T-cell (primary cell): ENCODE data around the gene FHOD3. TPM values are rescaled to one million over a fixed set of nuclear protein-coding genes. Genes with fewer than 3 reads are reported as not detected.

Experiments
- ATAC-seq, 4 experiments: fragments of 200-7000 bp in 3 of 4; fragments of 150-1000 bp in 1 of 4; cut with Tn5 transposase; replicated peaks in 1 of 4; 1 replicate in 3 of 4; 2 replicates in 1 of 4; pipeline ENCODE4 v1.10.0; 2021; ENCODE audit warnings: moderate library complexity in 3 of 4, mild to moderate bottlenecking in 2 of 4, moderate number of reproducible peaks in 1 of 4
- CTCF ChIA-PET, 2 donors: fragments of 300-600 bp; sonication (Branson Sonifier 250); formaldehyde crosslinking; loops; one replicate each; lab custom pipeline; 2022; ENCODE audit warnings: antibody characterized with exemption in 2 of 2; lab: Charles Lee
- POLR2A ChIA-PET, 2 donors: fragments of 300-600 bp; sonication (Branson Sonifier 250); formaldehyde crosslinking; loops; one replicate each; lab custom pipeline; 2022; ENCODE audit warnings: antibody characterized with exemption in 2 of 2; lab: Charles Lee
- DNase-seq, 35 experiments: peaks; one replicate each; pipeline versions ENCODE4 v3.0.0 to v3.0.0-alpha.2; 2013 to 2023
- H3K27ac ChIP-seq: one replicate; pipeline ENCODE4 v1.5.1; 2013; ENCODE audit warnings: low read length
- H3K27me3 ChIP-seq, 2 experiments: replicated peaks in 1 of 2; 1 replicate in 1 of 2; 2 replicates in 1 of 2; pipeline versions ENCODE4 v1.6.1 to v1.7.0; 2013; ENCODE audit warnings: low read length in 1 of 2, mixed read lengths in 1 of 2; ENCODE audit not compliant: control insufficient read depth in 2 of 2, insufficient read depth in 2 of 2; ENCODE audit errors: extremely low read depth in 1 of 2
- H3K36me3 ChIP-seq, 2 donors: 1 replicate in 1 of 2; 2 replicates in 1 of 2; pipeline versions ENCODE4 v1.6.1 to v1.7.0; 2013; ENCODE audit warnings: low read length in 1 of 2; ENCODE audit not compliant: control insufficient read depth in 2 of 2, insufficient read depth in 1 of 2; ENCODE audit errors: extremely low read depth in 1 of 2
- H3K4me1 ChIP-seq, 2 experiments: 1 replicate in 1 of 2; 2 replicates in 1 of 2; pipeline versions ENCODE4 v1.6.1 to v1.7.0; 2013; ENCODE audit warnings: low read length in 2 of 2, mixed read lengths in 1 of 2; ENCODE audit not compliant: insufficient read depth in 2 of 2, control insufficient read depth in 1 of 2; ENCODE audit errors: extremely low read depth in 1 of 2
- H3K4me3 ChIP-seq, 2 donors: 1 replicate in 1 of 2; 2 replicates in 1 of 2; pipeline versions ENCODE4 v1.5.1 to v1.7.0; 2013; ENCODE audit warnings: mild to moderate bottlenecking in 2 of 2, low read length in 1 of 2, moderate library complexity in 1 of 2; ENCODE audit not compliant: control insufficient read depth in 1 of 2; ENCODE audit errors: extremely low read depth in 1 of 2
- H3K9me3 ChIP-seq: 2 replicates; pipeline ENCODE4 v1.7.0; 2013
- H3K27ac Mint-ChIP-seq, 2 donors: one replicate each; pipeline ENCODE4 v1.8.0; 2020 to 2021; ENCODE audit warnings: mild to moderate bottlenecking in 2 of 2, mixed read lengths in 2 of 2
- H3K27me3 Mint-ChIP-seq, 2 donors: one replicate each; pipeline ENCODE4 v1.8.0; 2021 to 2022; ENCODE audit warnings: mixed read lengths in 2 of 2
- H3K36me3 Mint-ChIP-seq: one replicate; pipeline ENCODE4 v1.8.0; 2021; ENCODE audit warnings: mixed read lengths
- H3K4me1 Mint-ChIP-seq, 3 donors: one replicate each; pipeline ENCODE4 v1.8.0; 2020 to 2022; ENCODE audit warnings: mixed read lengths in 3 of 3, mild to moderate bottlenecking in 1 of 3
- H3K4me3 Mint-ChIP-seq, 3 donors: one replicate each; pipeline ENCODE4 v1.8.0; 2020 to 2022; ENCODE audit warnings: mild to moderate bottlenecking in 3 of 3, mixed read lengths in 3 of 3, moderate library complexity in 3 of 3
- H3K9me3 Mint-ChIP-seq, 3 donors: one replicate each; pipeline ENCODE4 v1.8.0; 2020 to 2022; ENCODE audit warnings: mixed read lengths in 3 of 3
- WGBS: methylation state at CpG from one replicate; pipeline ENCODE4 v1.1.5; 2013; ENCODE audit warnings: missing lambda C conversion rate; ENCODE audit not compliant: insufficient coverage; 5-methylcytosine and 5-hydroxymethylcytosine counted together
- total RNA-seq, 35 experiments: library from RNA in 6 of 35; stranded (reverse) in 6 of 35; fragments of 120-200 nt in 1 of 35; gene quantifications; one replicate each; pipeline versions ENCODE4 v1.2.1 to v1.2.4 and lab custom pipeline; 2013 to 2026

Gene FHOD3
- total RNA-seq, 5 donors from 2014 or later (not counting 1 experiment from before 2014, with no cell fraction given) = 0.06 TPM; not detected in 4

DNA sequence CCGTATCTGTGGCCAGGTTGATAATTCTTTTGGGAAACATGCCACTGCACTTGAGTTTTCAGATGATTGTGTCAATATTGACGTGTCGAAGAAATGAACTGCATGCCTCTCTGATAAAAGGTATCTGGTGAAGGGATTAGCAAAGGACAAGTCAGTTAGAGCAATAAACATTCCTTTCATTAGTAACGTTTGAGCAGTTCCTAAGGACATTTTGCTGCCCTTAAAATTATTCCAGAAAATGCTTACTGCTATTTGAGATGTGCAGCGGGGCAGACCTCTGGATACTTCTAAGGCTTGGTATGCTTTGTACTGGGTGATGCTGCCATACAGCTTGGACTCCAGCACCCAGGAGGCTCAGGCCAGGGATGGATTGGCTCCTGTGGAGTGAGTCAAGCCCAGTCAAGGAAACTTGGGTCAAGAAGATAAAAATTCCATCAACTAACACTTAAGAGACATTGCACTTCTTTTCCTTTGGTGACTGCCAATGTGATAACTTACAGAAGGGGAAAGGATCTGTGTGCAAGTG, 166.7 kb downstream of the FHOD3 start:
- Histone ChIP-seq H3K4me3 (no peak overlapping the region), H3K27me3 (peaks cover 0 to 14% of the 10 kb centered on the region in 2 experiments), H3K36me3 (no peaks in the 10 kb centered on the region), H3K9me3 (no peaks in the 10 kb centered on the region), H3K4me1 (no peaks in the 10 kb centered on the region), H3K27ac (no peak overlapping the region)
- H3K36me3 Mint-ChIP-seq = no peaks in the 10 kb centered on the region
- H3K4me1 Mint-ChIP-seq = no peaks in the 10 kb centered on the region
- H3K4me3 Mint-ChIP-seq = no peak overlapping the region
- H3K27ac Mint-ChIP-seq = no peak overlapping the region
- POLR2A ChIA-PET = no interaction called here
- H3K9me3 Mint-ChIP-seq = no peaks in the 10 kb centered on the region
- CTCF ChIA-PET = no interaction called here
- DNase-seq = no peak
- no peak for ATAC-seq
- no peaks in the 10 kb centered on the region for H3K27me3 Mint-ChIP-seq
- 94% methylated on average over 4 of the region's 5 CpGs for WGBS

DNA sequence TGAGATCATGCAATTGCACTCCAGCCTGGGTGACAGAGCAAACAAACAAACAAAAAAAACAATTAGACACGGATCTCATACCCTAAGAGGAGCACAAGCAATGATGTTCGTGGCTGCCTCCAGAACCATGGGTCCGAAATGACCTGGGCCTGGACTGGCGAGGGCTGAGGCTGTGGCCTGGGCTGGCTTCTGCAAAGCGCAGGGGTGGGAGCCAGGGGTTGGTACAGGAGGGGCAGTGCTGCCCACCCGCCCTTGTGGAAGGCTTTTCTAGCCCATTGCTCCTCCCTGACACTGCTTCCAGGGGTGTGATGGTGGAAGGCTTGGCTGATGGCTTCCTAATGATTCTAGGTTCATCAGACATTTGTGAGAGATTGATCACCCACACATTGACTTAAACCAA, 167.8 kb downstream of the FHOD3 start:
- ChIA-PET CTCF (no interaction called here), POLR2A (no interaction called here)
- WGBS = 67% methylated on average over 3 of the region's 6 CpGs
- H3K4me3 Mint-ChIP-seq = no peak overlapping the region
- no peak overlapping the region for H3K4me3 ChIP-seq
- H3K9me3 Mint-ChIP-seq = no peaks in the 10 kb centered on the region
- no peak overlapping the region for H3K27ac Mint-ChIP-seq
- H3K4me1 Mint-ChIP-seq = no peaks in the 10 kb centered on the region
- no peak overlapping the region for H3K27ac ChIP-seq
- no peaks in the 10 kb centered on the region for H3K27me3 Mint-ChIP-seq
- no peaks in the 10 kb centered on the region for H3K9me3 ChIP-seq
- DNase-seq = no peak
- no peak for ATAC-seq
- no peaks in the 10 kb centered on the region for H3K4me1 ChIP-seq
- H3K36me3 ChIP-seq = no peaks in the 10 kb centered on the region
- H3K36me3 Mint-ChIP-seq = no peaks in the 10 kb centered on the region
- peaks cover 0 to 16% of the 10 kb centered on the region in 2 experiments for H3K27me3 ChIP-seq

DNA sequence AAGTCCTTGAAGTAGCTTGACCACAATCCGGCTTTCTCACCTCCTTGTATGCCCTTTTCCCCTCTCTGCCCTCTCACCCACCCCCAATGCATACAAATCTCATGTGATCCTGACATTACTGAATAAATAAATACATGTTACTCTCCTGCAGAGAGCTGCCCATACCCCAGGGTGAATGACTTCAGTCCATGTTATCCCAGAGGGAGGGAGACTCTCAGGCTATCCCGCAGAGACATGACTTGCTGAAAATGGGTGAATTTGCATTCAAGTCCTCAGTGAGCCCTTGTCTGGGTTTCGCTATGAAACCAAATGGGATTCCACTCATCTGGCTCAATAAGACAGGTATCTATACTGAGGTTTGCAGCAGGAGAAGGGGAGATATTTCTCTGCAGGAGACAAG, 168.5 kb downstream of the FHOD3 start:
- ChIA-PET CTCF (no interaction called here), POLR2A (no interaction called here)
- Mint-ChIP-seq H3K27ac (no peak overlapping the region), H3K9me3 (no peaks in the 10 kb centered on the region), H3K36me3 (no peaks in the 10 kb centered on the region), H3K27me3 (no peaks in the 10 kb centered on the region), H3K4me3 (no peak overlapping the region), H3K4me1 (no peaks in the 10 kb centered on the region)
- ATAC-seq (no peak), DNase-seq (no peak)
- no peaks in the 10 kb centered on the region for H3K9me3 ChIP-seq
- peaks cover 0 to 16% of the 10 kb centered on the region in 2 experiments for H3K27me3 ChIP-seq
- H3K27ac ChIP-seq = no peak overlapping the region
- H3K4me1 ChIP-seq = no peaks in the 10 kb centered on the region
- 80% methylated on average over 3 of the region's 3 CpGs for WGBS
- H3K4me3 ChIP-seq = no peak overlapping the region
- no peaks in the 10 kb centered on the region for H3K36me3 ChIP-seq

DNA sequence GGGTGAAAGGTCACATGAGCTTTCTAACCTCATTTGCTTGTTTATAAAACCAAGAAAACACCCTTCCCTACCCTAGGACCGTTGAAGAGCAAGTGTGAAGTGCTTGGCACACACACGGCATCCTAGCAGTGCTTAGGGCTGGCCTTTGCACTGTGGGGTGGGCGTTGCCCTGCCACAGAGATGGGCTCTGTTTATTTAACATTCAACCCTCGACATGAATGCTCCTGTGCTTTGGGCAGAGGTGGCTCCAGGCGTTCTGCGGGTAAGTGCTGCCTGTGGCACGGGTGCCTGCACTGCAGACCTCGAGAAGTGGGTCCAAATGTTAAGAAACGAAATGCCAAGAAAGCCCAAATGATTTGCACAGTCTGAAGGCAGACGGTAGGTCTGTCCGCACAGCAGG, 170.1 kb downstream of the FHOD3 start:
- no peaks in the 10 kb centered on the region for H3K9me3 ChIP-seq
- no peaks in the 10 kb centered on the region for H3K36me3 ChIP-seq
- H3K27ac ChIP-seq = no peak overlapping the region
- POLR2A ChIA-PET = no interaction called here
- no peak overlapping the region for H3K27ac Mint-ChIP-seq
- ATAC-seq (no peak), DNase-seq (no peak)
- no peak overlapping the region for H3K4me3 Mint-ChIP-seq
- no peaks in the 10 kb centered on the region for H3K27me3 Mint-ChIP-seq
- WGBS = 71% methylated on average over 9 of the region's 11 CpGs
- no peaks in the 10 kb centered on the region for H3K9me3 Mint-ChIP-seq
- CTCF ChIA-PET = no interaction called here
- H3K4me1 Mint-ChIP-seq = no peaks in the 10 kb centered on the region
- H3K4me3 ChIP-seq = no peak overlapping the region
- H3K4me1 ChIP-seq = no peaks in the 10 kb centered on the region
- H3K27me3 ChIP-seq = peaks cover 0 to 21% of the 10 kb centered on the region in 2 experiments
- no peaks in the 10 kb centered on the region for H3K36me3 Mint-ChIP-seq

DNA sequence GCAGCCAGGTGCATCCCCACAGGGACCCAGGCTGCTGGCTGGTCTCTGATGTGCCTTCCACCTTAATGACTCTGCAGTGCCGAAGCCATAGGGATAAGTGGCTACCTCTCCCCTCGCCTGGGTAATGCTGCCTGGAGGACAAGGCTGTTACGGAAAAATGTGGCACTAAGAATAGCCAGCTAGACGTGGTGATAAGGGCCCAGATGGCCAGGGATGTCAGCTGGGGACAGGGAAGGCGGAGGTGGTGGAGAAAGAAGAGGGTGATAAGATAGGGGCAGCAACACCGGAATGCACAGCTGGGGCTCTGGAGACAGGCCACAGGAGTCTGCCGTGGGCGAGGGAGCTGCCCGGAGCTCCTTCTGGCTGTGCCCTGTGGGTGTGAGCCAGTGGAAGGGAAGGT, 170.6 kb downstream of the FHOD3 start:
- no peak overlapping the region for H3K4me3 Mint-ChIP-seq
- ChIA-PET POLR2A (no interaction called here), CTCF (no interaction called here)
- H3K4me1 Mint-ChIP-seq = no peaks in the 10 kb centered on the region
- ATAC-seq = no peak
- 76% methylated on average over 6 of the region's 9 CpGs for WGBS
- no peak overlapping the region for H3K27ac Mint-ChIP-seq
- H3K9me3 ChIP-seq = no peaks in the 10 kb centered on the region
- H3K27ac ChIP-seq = no peak overlapping the region
- no peaks in the 10 kb centered on the region for H3K4me1 ChIP-seq
- H3K27me3 Mint-ChIP-seq = no peaks in the 10 kb centered on the region
- H3K27me3 ChIP-seq = peaks cover 0 to 21% of the 10 kb centered on the region in 2 experiments
- H3K36me3 Mint-ChIP-seq = no peaks in the 10 kb centered on the region
- H3K4me3 ChIP-seq = no peak overlapping the region
- H3K9me3 Mint-ChIP-seq = no peaks in the 10 kb centered on the region
- no peak for DNase-seq
- no peaks in the 10 kb centered on the region for H3K36me3 ChIP-seq

DNA sequence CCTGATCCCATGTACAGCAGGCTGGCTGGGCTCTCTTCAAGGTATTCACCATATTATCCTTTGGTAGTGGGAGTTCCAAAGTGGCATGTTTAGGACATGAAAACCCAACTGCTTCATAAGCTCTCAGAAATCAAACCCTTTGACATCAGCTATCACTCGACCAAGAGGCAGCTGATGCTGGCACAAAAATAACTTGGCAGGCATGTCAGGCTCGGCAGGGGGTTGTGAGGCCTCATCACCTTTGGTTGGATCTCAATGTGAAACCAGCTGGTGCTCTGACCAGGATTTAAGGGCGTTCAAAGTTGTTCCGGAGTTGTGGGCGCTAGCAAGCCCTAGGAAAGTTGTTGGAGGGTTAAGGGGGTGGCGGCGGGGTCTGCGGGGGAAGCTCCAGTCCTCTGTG, 171.9 kb downstream of the FHOD3 start:
- POLR2A ChIA-PET = no interaction called here

DNA sequence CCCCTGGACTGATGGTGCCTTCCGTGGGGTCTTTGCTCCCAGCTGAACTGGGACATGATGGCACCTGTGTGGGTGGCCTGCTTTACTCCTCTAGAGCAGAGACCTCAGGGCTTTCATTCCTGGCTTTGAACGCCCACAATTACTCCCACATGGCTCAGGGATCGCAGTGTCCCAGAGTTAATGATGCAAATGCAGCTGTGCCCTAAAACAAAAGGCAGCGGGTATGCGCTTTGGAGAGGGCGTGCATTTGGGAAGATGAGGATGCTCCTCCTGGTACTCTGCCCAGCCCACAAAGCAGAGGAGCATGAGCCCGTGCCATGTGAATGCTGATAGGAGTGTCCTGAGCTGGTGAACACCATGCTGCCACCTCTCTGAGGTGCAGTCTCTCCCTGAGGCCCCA, 173.4 kb downstream of the FHOD3 start:
- Histone ChIP-seq H3K27ac (no peak overlapping the region), H3K36me3 (no peaks in the 10 kb centered on the region), H3K4me3 (no peak overlapping the region), H3K27me3 (peaks cover 0 to 17% of the 10 kb centered on the region in 2 experiments), H3K4me1 (no peaks in the 10 kb centered on the region), H3K9me3 (no peaks in the 10 kb centered on the region)
- ATAC-seq = no peak
- Mint-ChIP-seq H3K4me3 (no peak overlapping the region), H3K9me3 (no peaks in the 10 kb centered on the region), H3K36me3 (no peaks in the 10 kb centered on the region), H3K27ac (no peak overlapping the region), H3K4me1 (no peaks in the 10 kb centered on the region), H3K27me3 (peaks cover 2 to 5% of the 10 kb centered on the region in 2 donors)
- DNase-seq = no peak
- 85% methylated on average over 7 of the region's 7 CpGs for whole genome bisulfite sequencing
- ChIA-PET POLR2A (interaction anchor here in 1 of 2 donors (0.8 kb wide), 1 partner anchor 10 kb away, joined by 11 read pairs; no protein-coding TSS in a partner anchor), CTCF (no interaction called here)

More for the DNA sequence above, 171.9 kb downstream of the FHOD3 start:
- peaks cover 2 to 5% of the 10 kb centered on the region in 2 donors for H3K27me3 Mint-ChIP-seq
- no peaks in the 10 kb centered on the region for H3K4me1 Mint-ChIP-seq
- no peak overlapping the region for H3K27ac ChIP-seq
- no peaks in the 10 kb centered on the region for H3K36me3 Mint-ChIP-seq
- no peaks in the 10 kb centered on the region for H3K9me3 ChIP-seq
- peaks cover 0 to 17% of the 10 kb centered on the region in 2 experiments for H3K27me3 ChIP-seq
- 68% methylated on average over 5 of the region's 8 CpGs for WGBS
- ATAC-seq (no peak), DNase-seq (no peak)
- no peaks in the 10 kb centered on the region for H3K36me3 ChIP-seq
- CTCF ChIA-PET = no interaction called here
- no peak overlapping the region for H3K27ac Mint-ChIP-seq
- no peak overlapping the region for H3K4me3 Mint-ChIP-seq
- H3K9me3 Mint-ChIP-seq = no peaks in the 10 kb centered on the region
- H3K4me1 ChIP-seq = no peaks in the 10 kb centered on the region
- no peak overlapping the region for H3K4me3 ChIP-seq
